Muscle of leg (tissue), 11 donors: ENCODE measurements around the gene SCT. TPM values are rescaled to one million over a fixed set of nuclear protein-coding genes. Genes with fewer than 3 reads are reported as not detected.

Experiments
- DNase-seq: peaks from one replicate; pipeline ENCODE4 v3.0.0; 2013
- H3K27ac ChIP-seq: one replicate; pipeline ENCODE4 v1.5.1; 2013; ENCODE audit warnings: mild to moderate bottlenecking, low read length, control low read depth
- H3K27me3 ChIP-seq: one replicate; pipeline ENCODE4 v1.6.1; 2013; ENCODE audit warnings: low read length; ENCODE audit not compliant: control insufficient read depth, insufficient read depth
- H3K36me3 ChIP-seq: one replicate; pipeline ENCODE4 v1.6.1; 2013; ENCODE audit warnings: low read length; ENCODE audit not compliant: control insufficient read depth, insufficient read depth
- H3K4me1 ChIP-seq: one replicate; pipeline ENCODE4 v1.6.1; 2013; ENCODE audit warnings: low read length; ENCODE audit not compliant: control insufficient read depth, insufficient read depth
- H3K4me3 ChIP-seq: one replicate; pipeline ENCODE4 v1.5.1; 2013; ENCODE audit warnings: low read length, control low read depth
- H3K9me3 ChIP-seq: replicated peaks from 2 replicates; pipeline ENCODE4 v1.6.1; 2013; ENCODE audit warnings: low read depth, low read length; ENCODE audit not compliant: control insufficient read depth
- WGBS: methylation state at CpG from one replicate; pipeline ENCODE4 v1.1.5; 2013; ENCODE audit warnings: missing lambda C conversion rate; ENCODE audit not compliant: insufficient coverage; 5-methylcytosine and 5-hydroxymethylcytosine counted together
- polyA plus RNA-seq, 8 donors: library from polyadenylated mRNA; unstranded; fragments of 120-200 nt; gene quantifications; one replicate each; pipeline versions ENCODE4 v1.2.1 to v1.2.3, GENCODE V29; 2013; ENCODE audit warnings: inconsistent platforms in 1 of 8, low replicate concordance in 1 of 8; ENCODE audit not compliant: insufficient read length in 8 of 8, insufficient read depth in 1 of 8
- total RNA-seq: library from RNA; stranded (reverse); fragments of 120-200 nt; gene quantifications from one replicate; pipeline ENCODE4 v1.2.4, GENCODE V29; 2013

The SCT gene
- total and polyA plus RNA-seq, 9 donors = 37.0 to 126 (median 63.6) TPM

GRCh38 chr11:590997-591396, 36.0 kb downstream of the SCT start:
- 100% methylated on average over 1 of the region's 11 CpGs for WGBS
- H3K4me3 ChIP-seq = no peak overlapping the region
- no peaks in the 10 kb centered on the region for H3K4me1 ChIP-seq
- H3K27me3 ChIP-seq = no peaks in the 10 kb centered on the region
- H3K36me3 ChIP-seq = peaks cover 87% of the 10 kb centered on the region
- DNase-seq = no peak
- no peaks in the 10 kb centered on the region for H3K9me3 ChIP-seq
- no peak overlapping the region for H3K27ac ChIP-seq

GRCh38 chr11:589798-590197, 37.2 kb downstream of the SCT start:
- 93% methylated on average over 26 of the region's 26 CpGs for WGBS

DNA sequence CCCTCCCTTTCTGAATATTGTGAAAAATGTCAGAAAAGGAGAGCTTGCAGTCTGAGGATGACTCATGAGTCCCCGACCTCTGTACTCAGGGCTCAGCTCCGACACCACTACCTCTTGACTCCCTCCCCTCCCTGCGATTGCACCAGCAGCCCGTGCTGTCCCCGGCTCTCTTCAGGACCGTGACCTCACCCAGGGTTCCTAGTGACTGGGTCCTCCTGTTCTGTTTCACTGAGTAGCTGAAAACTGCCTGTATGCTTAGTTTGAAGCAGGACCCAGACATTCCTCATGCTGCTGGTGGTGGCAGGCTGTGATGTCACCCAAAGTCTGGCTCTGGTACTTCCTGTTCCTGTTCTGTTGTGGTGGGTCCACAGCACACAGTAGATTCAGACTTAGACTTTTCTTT, 39.0 kb downstream of the SCT start:
- Histone ChIP-seq H3K9me3 (no peaks in the 10 kb centered on the region), H3K4me3 (no peak overlapping the region), H3K36me3 (peaks cover 83% of the 10 kb centered on the region), H3K27me3 (no peaks in the 10 kb centered on the region), H3K4me1 (no peaks in the 10 kb centered on the region), H3K27ac (no peak overlapping the region)
- DNase-seq = no peak
- WGBS = 63% methylated on average over 4 of the region's 6 CpGs

More at GRCh38 chr11:589798-590197, 37.2 kb downstream of the SCT start:
- Histone ChIP-seq H3K9me3 (no peaks in the 10 kb centered on the region), H3K4me1 (no peaks in the 10 kb centered on the region), H3K27me3 (no peaks in the 10 kb centered on the region), H3K4me3 (no peak overlapping the region), H3K36me3 (peaks cover 83% of the 10 kb centered on the region), H3K27ac (no peak overlapping the region)
- no peak for DNase-seq

- H3K9me3 ChIP-seq = no peaks in the 10 kb centered on the region
- H3K4me3 ChIP-seq = no peak overlapping the region
- no peak for DNase-seq
- H3K36me3 ChIP-seq = peaks cover 81% of the 10 kb centered on the region
- H3K4me1 ChIP-seq = no peaks in the 10 kb centered on the region
- 87% methylated on average over 4 of the region's 8 CpGs for WGBS
- H3K27ac ChIP-seq = no peak overlapping the region
- no peaks in the 10 kb centered on the region for H3K27me3 ChIP-seq
Measured at GRCh38 chr11:587546-587945, 39.4 kb downstream of the SCT start.

GRCh38 chr11:586376-587316, 40.3 kb downstream of the SCT start:
- Histone ChIP-seq H3K27me3 (no peaks in the 10 kb centered on the region), H3K36me3 (peaks cover 81% of the 10 kb centered on the region), H3K4me1 (no peaks in the 10 kb centered on the region), H3K4me3 (no peak overlapping the region), H3K9me3 (no peaks in the 10 kb centered on the region), H3K27ac (no peak overlapping the region)
- WGBS = 90% methylated on average over 31 of the region's 32 CpGs
- DNase-seq = no peak

GRCh38 chr11:584287-584686, 42.7 kb downstream of the SCT start:
- WGBS = 93% methylated on average over 8 of the region's 10 CpGs
- Histone ChIP-seq H3K4me1 (peaks cover 4% of the 10 kb centered on the region), H3K27ac (no peak overlapping the region), H3K4me3 (no peak overlapping the region), H3K9me3 (no peaks in the 10 kb centered on the region), H3K36me3 (peaks cover 63% of the 10 kb centered on the region), H3K27me3 (no peaks in the 10 kb centered on the region)
- no peak for DNase-seq

DNA sequence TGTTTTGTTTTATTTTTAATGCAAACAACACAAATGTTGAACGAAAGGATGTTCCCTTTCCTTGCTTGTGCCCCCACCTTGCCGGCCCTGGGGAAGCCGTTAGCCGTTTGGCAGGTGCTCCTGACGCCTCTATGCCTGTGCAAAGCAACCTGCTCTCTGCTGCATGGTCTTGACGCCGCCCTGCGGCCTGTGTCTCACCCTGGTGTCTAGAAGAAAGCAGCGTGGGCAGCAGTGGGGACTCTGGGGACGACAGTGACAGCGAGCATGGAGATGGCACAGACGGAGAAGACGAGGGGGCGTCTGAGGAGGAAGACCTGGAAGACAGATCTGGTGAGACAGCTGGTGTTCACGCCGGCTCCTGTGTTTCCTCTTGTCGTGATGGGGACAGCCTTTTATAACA, 45.2 kb downstream of the SCT start:
- H3K4me1 ChIP-seq = peaks cover 25% of the 10 kb centered on the region
- H3K27ac ChIP-seq = no peak overlapping the region
- no peak for DNase-seq
- H3K36me3 ChIP-seq = peaks cover 46% of the 10 kb centered on the region
- no peaks in the 10 kb centered on the region for H3K9me3 ChIP-seq
- H3K27me3 ChIP-seq = no peaks in the 10 kb centered on the region
- H3K4me3 ChIP-seq = no peak overlapping the region
- WGBS = 86% methylated on average over 14 of the region's 17 CpGs

- Histone ChIP-seq H3K27ac (no peak overlapping the region), H3K27me3 (no peaks in the 10 kb centered on the region), H3K36me3 (peaks cover 41% of the 10 kb centered on the region), H3K9me3 (no peaks in the 10 kb centered on the region), H3K4me3 (no peak overlapping the region), H3K4me1 (peaks cover 25% of the 10 kb centered on the region)
- WGBS = 78% methylated on average over 10 of the region's 14 CpGs
- no peak for DNase-seq
Measured at GRCh38 chr11:581342-581741, 45.6 kb downstream of the SCT start.

DNA sequence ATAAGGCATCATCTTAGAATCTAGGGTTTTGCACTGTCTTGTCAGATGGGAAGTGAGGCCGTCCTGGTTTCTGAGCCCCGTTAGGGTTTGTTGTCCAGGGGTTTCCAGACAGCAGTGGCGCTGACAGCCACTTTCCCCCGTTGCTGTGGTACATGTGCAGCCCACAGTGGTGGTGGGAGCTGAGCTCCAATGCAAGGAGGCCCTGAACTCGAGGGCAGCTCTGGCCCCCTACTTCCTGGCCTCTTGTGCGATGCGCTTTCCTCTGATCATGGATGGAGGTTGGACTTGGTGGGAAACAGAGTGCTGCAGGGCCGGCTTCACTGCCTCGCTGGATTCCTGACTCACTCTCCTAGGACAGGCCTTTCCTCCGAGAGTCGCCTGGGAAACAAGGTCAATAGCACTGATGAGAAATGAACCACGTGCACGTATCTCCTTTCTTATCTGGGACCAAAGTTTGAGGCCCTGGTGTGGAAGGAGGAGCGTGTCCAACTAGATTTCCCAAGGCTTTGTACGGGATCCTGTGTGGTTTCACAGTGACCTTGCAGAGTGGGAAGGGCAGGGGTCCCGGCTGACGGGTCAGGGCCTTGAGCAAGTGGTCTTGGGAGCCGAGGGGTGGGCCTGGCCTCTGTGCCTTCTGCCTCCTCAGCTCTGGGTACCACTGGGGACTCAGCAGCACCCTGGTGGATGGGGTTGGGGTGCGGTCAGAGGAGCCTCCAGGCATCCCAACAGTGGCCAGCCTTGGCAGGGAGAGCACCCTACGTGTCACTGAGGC, 47.0 kb downstream of the SCT start:
- WGBS = 81% methylated on average over 20 of the region's 20 CpGs
- Histone ChIP-seq H3K9me3 (no peaks in the 10 kb centered on the region), H3K4me3 (no peak overlapping the region), H3K27ac (no peak overlapping the region), H3K36me3 (peaks cover 35% of the 10 kb centered on the region), H3K27me3 (peaks cover 7% of the 10 kb centered on the region), H3K4me1 (peaks cover 28% of the 10 kb centered on the region)
- no peak for DNase-seq
